Spinal cord (tissue), 10 donors: ENCODE measurements around the gene DLG2. TPM values are rescaled to one million over a fixed set of nuclear protein-coding genes. Genes with fewer than 3 reads are reported as not detected.
A peak's percentile ranks its signal among the peaks of the same experiment; 100 is the strongest.

Experiments used
- DNase-seq, 6 donors: peaks; one replicate each; pipeline versions ENCODE4 v3.0.0 to v3.0.0-alpha.2; 2013 to 2015; ENCODE audit warnings: low spot score in 6 of 6, low read depth in 4 of 6
- H3K27ac ChIP-seq: one replicate; pipeline ENCODE4 v1.5.1; 2013; ENCODE audit warnings: low read depth, low read length, control low read depth
- H3K27me3 ChIP-seq: one replicate; pipeline ENCODE4 v1.6.1; 2013; ENCODE audit warnings: low read length; ENCODE audit not compliant: control insufficient read depth, insufficient read depth
- H3K36me3 ChIP-seq: one replicate; pipeline ENCODE4 v1.6.1; 2013; ENCODE audit warnings: low read length; ENCODE audit not compliant: control insufficient read depth, insufficient read depth
- H3K4me1 ChIP-seq: one replicate; pipeline ENCODE4 v1.6.1; 2013; ENCODE audit warnings: low read length; ENCODE audit not compliant: control insufficient read depth, insufficient read depth
- H3K4me3 ChIP-seq: one replicate; pipeline ENCODE4 v1.5.1; 2013; ENCODE audit warnings: low read depth, low read length, control low read depth
- H3K9me3 ChIP-seq: one replicate; pipeline ENCODE4 v1.6.1; 2013; ENCODE audit warnings: low read length; ENCODE audit not compliant: control insufficient read depth, insufficient read depth
- WGBS: methylation state at CpG from one replicate; pipeline ENCODE4 v1.1.5; 2013; ENCODE audit warnings: missing lambda C conversion rate; ENCODE audit not compliant: insufficient coverage; 5-methylcytosine and 5-hydroxymethylcytosine counted together
- polyA plus RNA-seq, 2 donors: library from polyadenylated mRNA; unstranded; fragments of 120-200 nt; gene quantifications; one replicate each; pipeline ENCODE4 v1.2.1, GENCODE V29; 2013; ENCODE audit not compliant: insufficient read length in 2 of 2
- total RNA-seq, 2 donors: library from RNA; depleted of rRNA in 1 of 2; stranded (reverse); fragments of 120-200 nt in 1 of 2; fragments of >200 nt in 1 of 2; gene quantifications; one replicate each; pipeline versions ENCODE4 v1.2.3 to v1.2.4, GENCODE V29; 2013 to 2014
- donor health status: healthy.

DLG2 gene
- total and polyA plus RNA-seq, 4 donors = 37.7 to 111 (median 49.0) TPM

DNA sequence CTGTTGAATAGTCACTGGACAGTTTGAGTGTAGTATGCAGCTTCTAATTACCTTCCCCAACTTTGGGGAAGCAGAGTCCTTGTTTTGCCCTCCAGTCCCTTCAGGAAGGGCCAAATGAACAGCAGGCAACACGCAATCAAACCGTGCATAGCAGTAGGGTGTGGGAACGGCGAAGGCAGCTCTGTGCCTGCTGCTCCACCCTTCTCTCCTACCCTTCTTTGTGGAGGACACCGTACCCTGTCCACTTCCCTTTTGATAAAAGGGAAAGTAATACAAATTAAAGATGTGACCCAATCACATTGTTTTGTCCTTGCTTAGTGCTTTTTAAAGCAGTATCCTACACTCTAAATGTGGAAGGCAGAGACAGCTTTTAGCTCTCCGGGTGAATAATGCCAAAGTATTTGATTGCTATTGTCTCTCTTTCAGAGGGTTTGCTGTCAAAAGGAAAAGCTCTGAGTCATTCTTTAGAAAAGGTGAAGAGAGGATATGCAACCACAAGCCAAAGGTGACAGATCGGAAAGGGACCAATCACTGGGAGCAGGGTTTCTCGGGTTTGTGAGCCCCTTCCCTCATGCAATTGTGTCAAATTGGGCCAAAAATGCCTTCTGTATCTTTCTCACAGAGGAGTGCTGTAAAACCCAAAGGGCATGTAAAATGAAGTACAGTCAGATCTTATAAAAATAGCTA is 1933.7 kb downstream of the DLG2 start:
- H3K36me3 ChIP-seq = no peaks in the 10 kb centered on the region
- H3K9me3 ChIP-seq = no peaks in the 10 kb centered on the region
- H3K4me1 ChIP-seq = no peaks in the 10 kb centered on the region
- WGBS = 77% methylated on average over 5 of the region's 8 CpGs
- no peak overlapping the region for H3K27ac ChIP-seq
- DNase-seq = no peak
- H3K4me3 ChIP-seq = no peak overlapping the region
- H3K27me3 ChIP-seq = no peaks in the 10 kb centered on the region

DNA sequence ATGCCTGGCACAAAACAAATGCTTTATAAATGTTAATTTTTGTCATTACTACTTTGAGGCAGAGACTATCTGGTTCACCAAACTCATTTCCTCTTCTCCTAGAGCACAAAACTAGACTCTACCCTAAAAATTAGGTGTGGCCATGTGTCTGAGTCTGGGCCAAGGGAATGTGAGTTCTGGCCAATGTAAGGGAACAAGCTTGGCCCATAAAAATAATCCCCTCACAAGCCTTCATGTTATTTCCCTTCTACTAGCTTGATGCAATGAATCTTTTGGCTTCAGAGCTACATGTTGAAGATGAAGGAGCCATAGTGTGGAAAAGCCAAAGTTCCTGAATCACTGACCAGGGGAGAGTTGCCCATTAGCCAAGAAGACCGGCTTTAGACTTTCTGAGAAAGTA is 1934.5 kb downstream of the DLG2 start:
- no CpG with 5 or more reads among the region's 1 CpG for WGBS

DNA sequence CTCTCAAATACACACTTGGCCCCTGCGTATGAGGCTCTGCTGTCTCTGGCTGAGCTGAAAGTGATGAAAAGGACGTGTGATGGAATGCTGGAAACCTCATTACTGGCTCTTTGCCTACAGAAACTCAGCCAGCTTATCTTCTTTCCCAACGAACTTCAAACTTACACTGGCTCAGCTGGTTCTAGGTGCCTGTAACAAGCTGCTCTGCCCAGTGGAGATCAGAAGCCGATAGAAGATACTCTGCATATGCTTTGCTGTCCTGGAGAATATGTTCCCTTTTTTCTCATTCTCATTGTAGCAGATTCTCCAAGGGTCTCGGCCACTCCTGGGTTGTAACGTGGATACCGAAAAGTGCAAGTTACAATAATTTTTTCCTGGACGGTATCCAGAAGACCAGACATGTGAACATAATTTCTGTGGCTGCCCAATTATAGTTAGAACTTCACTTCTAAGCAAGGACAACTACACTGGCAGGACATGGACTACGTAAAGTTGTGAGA is 1935.6 kb downstream of the DLG2 start:
- DNase-seq = peak in 1 of 6 donors; percentile 75
- Histone ChIP-seq H3K4me3 (no peak overlapping the region), H3K27ac (no peak overlapping the region), H3K27me3 (no peaks in the 10 kb centered on the region), H3K9me3 (no peaks in the 10 kb centered on the region), H3K36me3 (no peaks in the 10 kb centered on the region), H3K4me1 (no peaks in the 10 kb centered on the region)
- WGBS = 90% methylated on average over 5 of the region's 9 CpGs

More for the DNA sequence above, 1934.5 kb downstream of the DLG2 start:
- no peaks in the 10 kb centered on the region for H3K9me3 ChIP-seq
- no peaks in the 10 kb centered on the region for H3K36me3 ChIP-seq
- DNase-seq = no peak
- no peaks in the 10 kb centered on the region for H3K27me3 ChIP-seq
- no peak overlapping the region for H3K27ac ChIP-seq
- no peak overlapping the region for H3K4me3 ChIP-seq
- no peaks in the 10 kb centered on the region for H3K4me1 ChIP-seq

DNA sequence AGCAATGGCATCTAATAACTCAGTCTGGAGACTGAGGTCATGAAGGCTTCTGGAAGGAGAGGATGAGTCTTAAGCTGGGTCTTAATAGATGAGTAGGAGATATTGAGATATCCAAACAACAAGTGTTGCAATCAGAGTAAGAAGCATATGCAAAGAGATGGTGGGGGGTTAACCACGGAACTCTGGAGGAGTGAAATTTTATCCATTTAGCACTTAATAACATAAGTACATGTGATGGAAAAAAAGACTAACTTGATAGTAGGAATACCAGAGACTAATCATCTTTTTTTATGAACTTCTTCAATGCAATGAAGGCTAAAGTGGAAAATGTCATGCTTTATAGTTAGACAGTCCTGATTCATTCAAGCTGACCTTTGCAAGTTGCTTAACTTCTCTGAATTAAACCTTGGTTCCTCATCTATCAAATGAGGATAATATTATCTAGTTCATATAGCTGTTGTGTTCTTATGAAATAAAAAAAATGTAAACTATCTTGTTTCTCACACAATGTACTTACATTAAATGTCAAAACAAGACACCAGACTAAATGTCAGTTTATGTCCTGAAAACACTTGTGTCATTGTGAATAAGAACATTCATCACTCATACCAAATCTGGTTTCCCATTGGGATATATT is 1937.9 kb downstream of the DLG2 start:
- Histone ChIP-seq H3K36me3 (no peaks in the 10 kb centered on the region), H3K27me3 (no peaks in the 10 kb centered on the region), H3K9me3 (no peaks in the 10 kb centered on the region), H3K4me3 (no peak overlapping the region), H3K27ac (no peak overlapping the region), H3K4me1 (no peaks in the 10 kb centered on the region)
- no peak for DNase-seq
- no CpG with 5 or more reads among the region's 1 CpG for WGBS

DNA sequence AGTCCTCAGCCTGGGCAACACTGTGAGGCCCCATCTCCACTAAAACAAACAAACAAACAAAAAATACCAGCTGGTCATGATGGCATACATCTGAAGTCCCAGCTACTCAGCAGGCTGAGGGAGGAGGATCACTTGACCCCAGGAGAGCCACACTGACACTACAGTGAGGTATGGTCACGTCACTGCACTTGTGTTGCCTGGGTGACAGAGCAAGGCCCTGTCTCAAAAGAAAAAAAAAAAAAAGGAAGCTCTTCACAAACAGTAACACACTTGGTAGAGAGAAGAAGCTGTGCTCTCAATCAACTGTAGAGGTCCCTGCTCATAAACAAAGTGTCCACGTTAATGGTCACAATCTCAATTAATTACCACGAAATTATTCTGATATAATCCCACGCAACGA is 1939.4 kb downstream of the DLG2 start:
- no peak overlapping the region for H3K27ac ChIP-seq
- 20% methylated on average over 1 of the region's 5 CpGs for WGBS
- H3K4me1 ChIP-seq = no peaks in the 10 kb centered on the region
- H3K27me3 ChIP-seq = no peaks in the 10 kb centered on the region
- H3K4me3 ChIP-seq = no peak overlapping the region
- no peaks in the 10 kb centered on the region for H3K9me3 ChIP-seq
- H3K36me3 ChIP-seq = no peaks in the 10 kb centered on the region
- DNase-seq = no peak

DNA sequence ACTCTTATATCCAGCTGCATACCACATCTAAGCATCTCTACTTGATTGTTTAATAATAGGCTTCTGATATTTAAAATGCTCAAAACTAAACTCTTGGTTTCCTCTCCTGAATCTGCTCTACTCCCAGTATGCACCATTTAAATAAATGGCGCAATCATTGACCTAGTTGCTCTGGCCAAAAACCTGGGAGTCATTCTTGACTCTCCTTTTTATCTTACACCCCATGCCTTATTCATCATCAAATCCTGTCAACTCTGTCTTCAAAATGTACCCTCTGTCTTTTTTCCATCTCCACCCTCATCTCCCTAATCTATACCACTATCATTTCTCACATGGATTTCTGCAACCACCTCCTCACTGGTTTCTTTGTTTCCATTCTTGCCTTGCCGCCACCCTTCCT is 1941.4 kb downstream of the DLG2 start:
- no peak overlapping the region for H3K4me3 ChIP-seq
- WGBS = 91% methylated on average over 2 of the region's 2 CpGs
- H3K27ac ChIP-seq = no peak overlapping the region
- H3K9me3 ChIP-seq = no peaks in the 10 kb centered on the region
- H3K36me3 ChIP-seq = no peaks in the 10 kb centered on the region
- DNase-seq = no peak
- no peaks in the 10 kb centered on the region for H3K27me3 ChIP-seq
- H3K4me1 ChIP-seq = no peaks in the 10 kb centered on the region

DNA sequence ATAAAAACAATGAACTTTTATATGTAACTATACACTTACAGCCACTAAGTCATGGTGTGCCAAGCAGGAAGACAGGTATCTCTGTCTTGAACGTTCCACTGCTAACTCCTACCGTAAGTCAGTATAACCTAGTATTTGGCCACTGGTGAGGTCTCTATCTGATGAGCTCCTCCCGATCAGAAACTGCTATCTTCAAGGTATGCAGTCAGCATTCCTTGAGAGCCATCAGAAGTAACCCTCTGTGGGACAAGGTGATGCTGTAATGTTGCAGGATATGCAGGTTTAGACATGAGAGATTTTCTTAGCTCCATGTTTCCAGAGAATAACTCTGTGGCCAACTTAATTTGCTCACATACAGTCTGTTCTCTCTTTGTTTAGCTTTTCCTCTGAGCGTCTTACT is 1943.1 kb downstream of the DLG2 start:
- Histone ChIP-seq H3K4me3 (no peak overlapping the region), H3K27ac (no peak overlapping the region), H3K9me3 (no peaks in the 10 kb centered on the region), H3K4me1 (no peaks in the 10 kb centered on the region), H3K36me3 (no peaks in the 10 kb centered on the region), H3K27me3 (no peaks in the 10 kb centered on the region)
- 77% methylated on average over 3 of the region's 4 CpGs for WGBS
- DNase-seq = no peak

DNA sequence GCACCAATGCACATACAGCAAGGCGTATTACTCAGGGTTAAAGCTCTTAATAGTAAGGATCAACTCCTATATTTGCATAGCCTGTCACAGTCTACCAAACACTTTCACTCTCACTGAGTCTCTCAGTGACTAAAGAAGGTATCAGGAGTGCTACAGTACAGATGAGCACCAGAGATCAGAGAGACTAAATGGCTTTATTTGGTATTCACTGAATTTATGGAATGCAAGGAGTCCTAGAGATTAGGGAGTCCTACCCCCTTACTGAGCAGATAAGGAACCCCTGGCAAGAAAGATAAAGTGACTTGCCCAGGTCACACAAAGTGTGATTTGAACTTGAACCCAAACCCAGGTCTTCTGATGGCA is 1944.6 kb downstream of the DLG2 start:
- H3K27ac ChIP-seq = no peak overlapping the region
- no CpG with 5 or more reads among the region's 1 CpG for WGBS
- H3K4me3 ChIP-seq = no peak overlapping the region
- DNase-seq = no peak
- H3K27me3 ChIP-seq = no peaks in the 10 kb centered on the region
- H3K36me3 ChIP-seq = no peaks in the 10 kb centered on the region
- H3K4me1 ChIP-seq = no peaks in the 10 kb centered on the region
- H3K9me3 ChIP-seq = no peaks in the 10 kb centered on the region

DNA sequence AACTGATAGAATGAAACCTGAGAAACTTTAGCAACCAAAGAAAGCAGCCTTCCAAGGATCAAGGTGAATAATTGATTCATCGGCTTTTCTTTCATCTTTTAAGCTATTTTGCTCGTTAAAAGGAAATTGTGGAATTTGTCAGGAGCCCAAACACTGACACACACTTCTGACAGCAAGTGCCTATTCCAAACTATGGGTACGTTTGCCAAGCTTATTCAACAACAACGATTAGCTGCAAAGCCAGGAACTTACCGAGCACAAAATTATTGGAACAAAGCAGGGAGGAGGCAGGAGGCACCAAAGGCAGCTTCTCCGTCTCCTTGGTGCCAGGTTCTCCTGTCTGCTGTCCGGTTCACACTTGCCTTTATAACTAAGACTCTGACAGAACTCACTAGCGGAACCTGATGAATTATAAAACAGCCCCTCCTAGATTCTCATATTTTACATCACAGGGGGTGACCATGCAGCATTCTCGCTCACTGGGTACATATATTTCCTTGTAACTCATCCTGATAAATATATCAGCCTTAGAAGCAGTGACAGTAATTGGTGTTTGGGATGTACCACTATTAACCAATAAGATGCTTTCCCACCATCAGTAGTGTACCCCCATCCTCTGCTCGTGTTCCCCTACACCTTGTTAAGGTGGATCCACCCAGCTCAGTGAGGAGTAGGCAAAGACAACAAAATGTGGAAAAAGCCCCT is 1945.1 kb downstream of the DLG2 start:
- no peaks in the 10 kb centered on the region for H3K4me1 ChIP-seq
- H3K27ac ChIP-seq = no peak overlapping the region
- DNase-seq = peak in 2 of 6 donors; percentile 72 to 85
- no peaks in the 10 kb centered on the region for H3K27me3 ChIP-seq
- H3K36me3 ChIP-seq = no peaks in the 10 kb centered on the region
- peak overlapping the region; percentile 36 for H3K4me3 ChIP-seq
- WGBS = 18% methylated on average over 6 of the region's 10 CpGs
- H3K9me3 ChIP-seq = no peaks in the 10 kb centered on the region
